Activated T-cell treated with anti-CD3 and anti-CD28 coated beads for 1 hour (primary cell): ENCODE results near the gene PDZD2.
"Not testable (repeated sequence)": the region's sequence is repeated elsewhere in the genome, so short reads cannot be mapped to it uniquely, and the experiment has no call there.

Experiments used
- DNase-seq: peaks from one replicate; pipeline ENCODE4 v3.0.0-alpha.2; 2020; ENCODE audit warnings: low read depth

The PDZD2 gene

GRCh38 chr5:31770132-31770720 is 131.3 kb downstream of the PDZD2 start:
- DNase-seq = no peak

GRCh38 chr5:31770998-31771397 is 132.1 kb downstream of the PDZD2 start:
- DNase-seq = no peak

- DNase-seq = no peak
These were observed 132.6 kb downstream of the PDZD2 start for GRCh38 chr5:31771500-31771899.

GRCh38 chr5:31776294-31776693 is 137.4 kb downstream of the PDZD2 start:
- DNase-seq = not testable (repeated sequence)

- no peak for DNase-seq
These were observed 138.2 kb downstream of the PDZD2 start for GRCh38 chr5:31776976-31777651.

- no peak for DNase-seq
These were observed 142.8 kb downstream of the PDZD2 start for GRCh38 chr5:31781772-31782171.

- DNase-seq = no peak
These were observed 144.2 kb downstream of the PDZD2 start for GRCh38 chr5:31783086-31783645.

- DNase-seq = no peak
These were observed 144.8 kb downstream of the PDZD2 start for GRCh38 chr5:31783731-31784130.

GRCh38 chr5:31786090-31786631 is 147.2 kb downstream of the PDZD2 start:
- no peak for DNase-seq

GRCh38 chr5:31794009-31794408 is 155.1 kb downstream of the PDZD2 start:
- no peak for DNase-seq

- no peak for DNase-seq
These were observed 159.2 kb downstream of the PDZD2 start for GRCh38 chr5:31798168-31798567.

GRCh38 chr5:31800351-31800750 is 161.4 kb downstream of the PDZD2 start:
- DNase-seq = no peak

- DNase-seq = no peak
These were observed 167.0 kb downstream of the PDZD2 start for GRCh38 chr5:31805785-31806400.

GRCh38 chr5:31806561-31806960 is 167.6 kb downstream of the PDZD2 start:
- DNase-seq = no peak

GRCh38 chr5:31807789-31808540 is 169.0 kb downstream of the PDZD2 start:
- DNase-seq = no peak

GRCh38 chr5:31809050-31809870 is 170.3 kb downstream of the PDZD2 start:
- no peak for DNase-seq

- DNase-seq = no peak
These were observed 172.3 kb downstream of the PDZD2 start for GRCh38 chr5:31811210-31811609.

- DNase-seq = no peak
These were observed 176.4 kb downstream of the PDZD2 start for GRCh38 chr5:31815376-31815775.

GRCh38 chr5:31819926-31820516 is 181.1 kb downstream of the PDZD2 start:
- DNase-seq = no peak

GRCh38 chr5:31823472-31823871 is 184.5 kb downstream of the PDZD2 start:
- no peak for DNase-seq
